Endothelial cell of umbilical vein (primary cell): ENCODE results near the gene MLPH.

Source experiments
- EZH2 ChIP-seq: IDR thresholded peaks from 2 replicates; pipeline ENCODE4 v1.6.1; 2012; ENCODE audit warnings: borderline replicate concordance, low read depth, mild to moderate bottlenecking, moderate library complexity, low read length, inconsistent platforms; ENCODE audit not compliant: severe bottlenecking
- FOS ChIP-seq: IDR thresholded peaks from 2 replicates; pipeline ENCODE4 v1.6.1; 2011; ENCODE audit warnings: mild to moderate bottlenecking, low read length, moderate library complexity, borderline replicate concordance; ENCODE audit not compliant: insufficient read depth
- GATA2 ChIP-seq: IDR thresholded peaks from 2 replicates; pipeline ENCODE4 v1.7.0; 2011; ENCODE audit warnings: low read depth, mild to moderate bottlenecking, moderate library complexity, mixed read lengths, low read length; ENCODE audit not compliant: insufficient read length, insufficient read depth
- POLR2A ChIP-seq: IDR thresholded peaks from 2 replicates; pipeline ENCODE4 v1.6.1; 2012; ENCODE audit warnings: low read depth, mild to moderate bottlenecking, control low read depth, low read length
- TF ChIP-seq, protein P1 (sequence below), 2 donors: IDR thresholded peaks; 1 replicate in 1 of 2; 2 replicates in 1 of 2; pipeline ENCODE4 v1.5.1; 2011; ENCODE audit warnings: low read length in 2 of 2, mild to moderate bottlenecking in 2 of 2, moderate library complexity in 2 of 2, control low read depth in 1 of 2, inconsistent platforms in 1 of 2, low read depth in 1 of 2; ENCODE audit not compliant: insufficient read depth in 1 of 2; ENCODE audit errors: extremely low read depth in 1 of 2
- TF ChIP-seq, protein P2 (sequence below): IDR thresholded peaks from 2 replicates; pipeline ENCODE4 v1.6.1; 2011; ENCODE audit not compliant: insufficient read depth, insufficient read length

DNA sequence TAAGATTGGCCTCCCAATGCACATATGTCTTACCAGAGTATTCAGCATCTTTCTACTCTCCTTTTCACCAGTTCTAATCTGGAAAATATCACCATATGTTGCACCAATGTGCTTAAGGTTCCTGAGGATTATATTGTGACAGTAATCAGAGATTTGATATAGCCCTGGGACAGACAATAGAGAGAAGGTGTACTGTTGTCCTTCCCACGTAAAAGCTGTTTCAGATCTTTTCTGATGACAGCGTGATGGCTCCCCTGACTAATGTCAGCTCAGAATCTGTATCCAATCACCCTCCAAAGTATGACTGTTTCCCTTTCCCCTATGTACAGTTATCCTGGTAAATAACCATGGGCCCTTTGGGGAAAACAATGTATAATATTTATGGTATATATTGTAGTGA, 9.0 kb upstream of the MLPH start:
- TF ChIP-seq EZH2 (no peak), FOS (no peak), POLR2A (no peak), GATA2 (no peak)
- TF ChIP-seq, protein P1, sequence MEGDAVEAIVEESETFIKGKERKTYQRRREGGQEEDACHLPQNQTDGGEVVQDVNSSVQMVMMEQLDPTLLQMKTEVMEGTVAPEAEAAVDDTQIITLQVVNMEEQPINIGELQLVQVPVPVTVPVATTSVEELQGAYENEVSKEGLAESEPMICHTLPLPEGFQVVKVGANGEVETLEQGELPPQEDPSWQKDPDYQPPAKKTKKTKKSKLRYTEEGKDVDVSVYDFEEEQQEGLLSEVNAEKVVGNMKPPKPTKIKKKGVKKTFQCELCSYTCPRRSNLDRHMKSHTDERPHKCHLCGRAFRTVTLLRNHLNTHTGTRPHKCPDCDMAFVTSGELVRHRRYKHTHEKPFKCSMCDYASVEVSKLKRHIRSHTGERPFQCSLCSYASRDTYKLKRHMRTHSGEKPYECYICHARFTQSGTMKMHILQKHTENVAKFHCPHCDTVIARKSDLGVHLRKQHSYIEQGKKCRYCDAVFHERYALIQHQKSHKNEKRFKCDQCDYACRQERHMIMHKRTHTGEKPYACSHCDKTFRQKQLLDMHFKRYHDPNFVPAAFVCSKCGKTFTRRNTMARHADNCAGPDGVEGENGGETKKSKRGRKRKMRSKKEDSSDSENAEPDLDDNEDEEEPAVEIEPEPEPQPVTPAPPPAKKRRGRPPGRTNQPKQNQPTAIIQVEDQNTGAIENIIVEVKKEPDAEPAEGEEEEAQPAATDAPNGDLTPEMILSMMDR (IDR thresholded peaks at IDR 0.05; ENCODE audit: extremely low read depth in 1 of 2, insufficient read depth in 1 of 2, low read depth in 1 of 2, low read length in 2 of 2), result no peak
- TF ChIP-seq, protein P2, sequence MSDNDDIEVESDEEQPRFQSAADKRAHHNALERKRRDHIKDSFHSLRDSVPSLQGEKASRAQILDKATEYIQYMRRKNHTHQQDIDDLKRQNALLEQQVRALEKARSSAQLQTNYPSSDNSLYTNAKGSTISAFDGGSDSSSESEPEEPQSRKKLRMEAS, result no peak
